GM03348 (cell line): ENCODE results near the gene SIN3B.
A peak's percentile ranks its signal among the peaks of the same experiment; 100 is the strongest.
"Not testable (repeated sequence)": the region's sequence is repeated elsewhere in the genome, so short reads cannot be mapped to it uniquely, and the experiment has no call there.

Experiments
- DNase-seq: peaks from one replicate; pipeline ENCODE4 v3.0.0; 2012; ENCODE audit warnings: low spot score

Gene SIN3B

GRCh38 chr19:16829010-16829821 is at the start of gene SIN3B:
SIN3B (plus strand) TSS chr19:16829398; CDS start chr19:16829421, 23 bp downstream.
- DNase-seq, result peak; percentile 98

- no peak for DNase-seq
Measured at GRCh38 chr19:16779539-16780163, 49.5 kb upstream of the SIN3B start.

GRCh38 chr19:16782719-16783118 is 46.5 kb upstream of the SIN3B start:
- no peak for DNase-seq

GRCh38 chr19:16788479-16788878 is 40.7 kb upstream of the SIN3B start:
- DNase-seq, result no peak

GRCh38 chr19:16789238-16789637 is 40.0 kb upstream of the SIN3B start:
- no peak for DNase-seq

GRCh38 chr19:16790051-16790450 is 39.1 kb upstream of the SIN3B start:
- no peak for DNase-seq

GRCh38 chr19:16791942-16792341 is 37.3 kb upstream of the SIN3B start:
- no peak for DNase-seq

- no peak for DNase-seq
Measured at GRCh38 chr19:16794456-16795441, 34.4 kb upstream of the SIN3B start.

- no peak for DNase-seq
Measured at GRCh38 chr19:16795731-16796130, 33.5 kb upstream of the SIN3B start.

GRCh38 chr19:16797876-16798275 is 31.3 kb upstream of the SIN3B start:
- no peak for DNase-seq

GRCh38 chr19:16798326-16798725 is 30.9 kb upstream of the SIN3B start:
- DNase-seq, result not testable (repeated sequence)

- no peak for DNase-seq
Measured at GRCh38 chr19:16799740-16800139, 29.5 kb upstream of the SIN3B start.

GRCh38 chr19:16801600-16802013 is 27.6 kb upstream of the SIN3B start:
- DNase-seq, result no peak

GRCh38 chr19:16804176-16804575 is 25.0 kb upstream of the SIN3B start:
- no peak for DNase-seq

- DNase-seq, result no peak
Measured at GRCh38 chr19:16807549-16808284, 21.5 kb upstream of the SIN3B start.

- no peak for DNase-seq
Measured at GRCh38 chr19:16814526-16815100, 14.6 kb upstream of the SIN3B start.

- no peak for DNase-seq
Measured at GRCh38 chr19:16820056-16820455, 9.1 kb upstream of the SIN3B start.

- no peak for DNase-seq
Measured at GRCh38 chr19:16821081-16821480, 8.1 kb upstream of the SIN3B start.

GRCh38 chr19:16822648-16823047 is 6.5 kb upstream of the SIN3B start:
- no peak for DNase-seq

GRCh38 chr19:16824658-16825311 is 4.4 kb upstream of the SIN3B start:
- no peak for DNase-seq
